Adrenal gland (tissue), 19 donors: ENCODE measurements around the gene SLC35E2B. TPM values are rescaled to one million over a fixed set of nuclear protein-coding genes. Genes with fewer than 3 reads are reported as not detected.
A peak's percentile ranks its signal among the peaks of the same experiment; 100 is the strongest.
"Not testable (repeated sequence)": the region's sequence is repeated elsewhere in the genome, so short reads cannot be mapped to it uniquely, and the experiment has no call there.

Experiments used
- DNase-seq, 7 donors: peaks; one replicate each; pipeline ENCODE4 v3.0.0-alpha.2; 2019 to 2020
- H3K27ac ChIP-seq, 5 donors: fragments of 200-600 bp; sonication (generic) in 4 of 5; 1 replicate in 3 of 5; 2 replicates in 2 of 5; pipeline versions ENCODE4 v1.5.1 to v1.8.0; 2016 to 2020; ENCODE audit warnings: mild to moderate bottlenecking in 1 of 5
- H3K27me3 ChIP-seq: fragments of 200-600 bp; 2 replicates; pipeline ENCODE4 v1.8.0; 2021
- H3K36me3 ChIP-seq, 2 donors: fragments of 200-600 bp; replicated peaks in 1 of 2; 1 replicate in 1 of 2; 2 replicates in 1 of 2; pipeline versions ENCODE4 v1.5.1 to v1.8.0; 2018 to 2022
- H3K4me1 ChIP-seq, 2 donors: fragments of 200-600 bp; replicated peaks in 1 of 2; 1 replicate in 1 of 2; 2 replicates in 1 of 2; pipeline versions ENCODE4 v1.5.1 to v1.8.0; 2018 to 2021
- H3K4me3 ChIP-seq, 4 donors: fragments of 200-600 bp; sonication (generic) in 3 of 4; one replicate each; pipeline ENCODE4 v1.5.1; 2016 to 2018
- H3K9me3 ChIP-seq, 3 donors: fragments of 200-600 bp; sonication (generic) in 1 of 3; replicated peaks in 1 of 3; 1 replicate in 2 of 3; 2 replicates in 1 of 3; pipeline versions ENCODE4 v1.5.1 to v1.8.0; 2016 to 2021
- CTCF ChIP-seq, 6 experiments: fragments of 450-650 bp in 4 of 6; fragments of 200-600 bp in 2 of 6; sonication (generic) in 1 of 6; IDR thresholded peaks; 1 replicate in 5 of 6; 2 replicates in 1 of 6; pipeline versions ENCODE4 v1.5.1 to v1.8.0; 2016 to 2021; ENCODE audit warnings: antibody characterized with exemption in 6 of 6, mild to moderate bottlenecking in 2 of 6, moderate library complexity in 1 of 6
- POLR2A ChIP-seq, 2 donors: fragments of 450-650 bp; IDR thresholded peaks; one replicate each; pipeline ENCODE4 v1.6.1; 2017; ENCODE audit warnings: antibody characterized with exemption in 2 of 2, mild to moderate bottlenecking in 2 of 2, moderate library complexity in 1 of 2
- WGBS, 4 donors: extraction: QIAGEN DNeasy Blood & Tissue Kit in 2 of 4; methylation state at CpG; one replicate each; pipeline versions ENCODE4 v1.1.5 to v1.1.7; 2013 to 2017; 5-methylcytosine and 5-hydroxymethylcytosine counted together
- intact Hi-C, 2 donors: fragments of 100-400 bp; cut with DNase I; formaldehyde crosslinking; loops; one replicate each; pipeline versions ENCODE4 v1.14.1 to v1.15.0; 2022 to 2023
- long read RNA-seq, 10 donors: library from polyadenylated mRNA in 3 of 10; unstranded in 2 of 10; stranded (forward) in 1 of 10; transcript quantifications; one replicate each; pipeline ENCODE4 v2.0.0 and lab custom pipeline, GENCODE V29; 2021 to 2026
- polyA plus RNA-seq, 3 donors: library from polyadenylated mRNA; stranded (reverse); fragments of 200-250 nt in 2 of 3; fragments of 350-450 nt in 1 of 3; fragmentation: Illumina TruSeq in 1 of 3; extraction: RNeasy Lipid Tissue Mini Kit (QIAGEN cat#74804) in 1 of 3; gene quantifications; one replicate each; pipeline ENCODE4 v1.2.3, GENCODE V29; 2013 to 2014
- total RNA-seq, 9 donors: library from RNA; depleted of rRNA in 4 of 9; stranded (reverse); fragments of >200 nt in 4 of 9; fragments of 120-200 nt in 1 of 9; fragmentation: NEBNext Ultra II Directional in 1 of 9; extraction: Animal tissue kit (Norgen Biotek cat#: 25700) in 1 of 9; gene quantifications; one replicate each; pipeline versions ENCODE4 v1.1.0 to v1.2.4, GENCODE V29; 2013 to 2023
- donor health status: healthy with polysubstance abuse.
- donor health status: Bipolar disorder and iron deficiency.
- donor health status: DM: yes; HTN: yes; CAD: no.
- donor health status: DM: no; HTN: no; CAD: no.
- donor health status: DM: no; HTN: no; CAD: no.
- donor health status: DM: yes; HTN: yes; CAD: no.

Gene SLC35E2B
- total RNA-seq (10 to 100 TPM; 20.6 to 89.5 (median 50.6) TPM), polyA plus RNA-seq (10 to 100 TPM; 11.2 to 50.8 (median 37.4) TPM)
- long read RNA-seq, donor 1, full-length matches to known transcripts, result 2 of 2 reads
- long read RNA-seq, donor 1, partial matches to known transcripts, result 0 of 2 reads
- long read RNA-seq, donor 1, other reads (novel, unspliced or antisense), result 0 of 2 reads
- long read RNA-seq, donor 2, full-length matches to known transcripts, result 9 of 9 reads
- long read RNA-seq, donor 2, partial matches to known transcripts, result 0 of 9 reads
- long read RNA-seq, donor 2, other reads (novel, unspliced or antisense), result 0 of 9 reads
- long read RNA-seq, donor 3, full-length matches to known transcripts, result 2 of 12 reads
- long read RNA-seq, donor 3, partial matches to known transcripts, result 10 of 12 reads
- long read RNA-seq, donor 3, other reads (novel, unspliced or antisense), result 0 of 12 reads
- long read RNA-seq, donor 4, partial matches to known transcripts, result 0 of 3 reads
- long read RNA-seq, donor 4, other reads (novel, unspliced or antisense), result 2 of 3 reads
- long read RNA-seq, donor 5, full-length matches to known transcripts, result 31 of 75 reads
- long read RNA-seq, donor 5, partial matches to known transcripts, result 3 of 75 reads
- long read RNA-seq, donor 5, other reads (novel, unspliced or antisense), result 41 of 75 reads
- long read RNA-seq, donor 6, full-length matches to known transcripts, result 1 of 4 reads
- long read RNA-seq, donor 6, partial matches to known transcripts, result 0 of 4 reads
- long read RNA-seq, donor 6, other reads (novel, unspliced or antisense), result 3 of 4 reads
- long read RNA-seq, donor 7, partial matches to known transcripts, result 15 of 16 reads
- long read RNA-seq, donor 7, other reads (novel, unspliced or antisense), result 0 of 16 reads
- long read RNA-seq, donor 8, full-length matches to known transcripts, result 7 of 12 reads
- long read RNA-seq, donor 8, partial matches to known transcripts, result 5 of 12 reads
- long read RNA-seq, donor 8, other reads (novel, unspliced or antisense), result 0 of 12 reads
- long read RNA-seq, donor 9, full-length matches to known transcripts, result 2 of 41 reads
- long read RNA-seq, donor 9, partial matches to known transcripts, result 39 of 41 reads
- long read RNA-seq, donor 9, other reads (novel, unspliced or antisense), result 0 of 41 reads
- long read RNA-seq, donor 10, full-length matches to known transcripts, result 2 of 7 reads
- long read RNA-seq, donor 10, partial matches to known transcripts, result 5 of 7 reads
- long read RNA-seq, donor 10, other reads (novel, unspliced or antisense), result 0 of 7 reads

DNA sequence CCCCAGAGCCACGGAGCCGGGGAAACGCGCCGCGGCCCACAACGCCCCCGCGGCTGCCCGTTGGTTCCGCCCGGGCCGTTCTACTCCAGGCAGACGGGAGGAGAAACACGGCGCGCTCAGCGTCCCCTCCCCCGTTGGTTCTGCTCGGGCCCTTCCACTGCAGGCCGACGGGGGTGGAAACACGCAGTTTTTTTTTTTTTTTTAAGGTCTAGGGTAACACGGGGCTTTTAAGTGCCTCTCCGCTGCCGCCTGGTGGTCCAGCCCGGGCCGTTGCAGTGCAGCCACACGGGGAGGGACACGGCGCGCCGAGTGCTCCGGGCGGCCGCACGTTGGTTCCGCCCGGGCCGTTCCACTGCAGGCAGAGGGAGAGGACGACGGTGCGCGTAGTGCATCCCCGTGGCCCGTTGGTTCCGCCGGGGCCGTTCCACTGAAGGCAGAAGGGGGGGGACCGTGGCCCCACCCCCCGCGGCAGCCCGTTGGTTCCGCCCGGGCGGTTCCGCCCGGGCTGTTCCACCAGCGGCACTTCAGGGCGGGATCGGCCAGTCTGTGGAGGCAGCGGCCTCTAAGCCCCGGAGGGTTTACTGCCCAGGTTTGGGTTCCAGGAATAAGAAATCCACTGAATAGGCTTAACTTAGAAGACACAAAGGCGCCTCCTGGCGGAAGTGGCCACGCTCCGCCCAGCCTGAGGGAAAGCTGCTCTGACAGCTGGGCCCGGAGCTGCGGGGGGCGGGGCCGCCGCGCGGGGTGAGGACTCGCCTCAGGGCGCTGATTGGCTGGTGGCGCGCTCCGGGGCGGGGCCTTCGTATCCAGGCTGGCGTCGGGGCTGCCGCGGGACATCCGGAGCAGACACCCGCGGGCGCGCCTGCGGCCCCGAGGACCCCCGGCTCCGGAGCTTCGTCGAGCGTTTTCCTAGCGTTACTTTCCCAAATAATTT is at the start of gene SLC35E2B:
Gene SLC35E2B, minus strand, starts transcription at position 82 of the 934 bp plus-strand sequence. CDS start 16,096 bp downstream, outside the sequence.
- H3K4me1 ChIP-seq, H3K27me3 ChIP-seq, intact Hi-C loops, H3K36me3 ChIP-seq, H3K9me3 ChIP-seq: not testable (repeated sequence)
- Histone ChIP-seq H3K27ac (peak within 1 kb of the TSS; percentile 64 to 98 (median 92)), H3K4me3 (peak within 1 kb of the TSS; percentile 55 to 87 (median 68))
- DNase-seq, result peak; percentile 91 to 98 (median 96)
- WGBS, 4 donors, result 0% methylated on average over 9 to 35 of the region's 98 CpGs; no CpG with 5 or more reads in 1 of the 4 donors
- TF ChIP-seq CTCF (IDR thresholded peaks at IDR 0.05), result peak in 2 of 6 experiments; percentile 30 to 45
- TF ChIP-seq POLR2A (IDR thresholded peaks at IDR 0.05), result peak in 1 of 2 donors; percentile 23

- H3K9me3 ChIP-seq, intact Hi-C loops, H3K4me3 ChIP-seq, H3K27me3 ChIP-seq, H3K36me3 ChIP-seq, H3K4me1 ChIP-seq: not testable (repeated sequence)
- WGBS, 4 donors, result 41 to 46% (median 44%) methylated on average over 10 to 12 of the region's 12 CpGs
- H3K27ac ChIP-seq, result peak overlapping the region; percentile 57 to 86 (median 81)
- peak in 6 of 7 donors; percentile 78 to 88 (median 84) for DNase-seq
These were observed 48.4 kb upstream of the SLC35E2B start for GRCh38 chr1:1741013-1741412.

DNA sequence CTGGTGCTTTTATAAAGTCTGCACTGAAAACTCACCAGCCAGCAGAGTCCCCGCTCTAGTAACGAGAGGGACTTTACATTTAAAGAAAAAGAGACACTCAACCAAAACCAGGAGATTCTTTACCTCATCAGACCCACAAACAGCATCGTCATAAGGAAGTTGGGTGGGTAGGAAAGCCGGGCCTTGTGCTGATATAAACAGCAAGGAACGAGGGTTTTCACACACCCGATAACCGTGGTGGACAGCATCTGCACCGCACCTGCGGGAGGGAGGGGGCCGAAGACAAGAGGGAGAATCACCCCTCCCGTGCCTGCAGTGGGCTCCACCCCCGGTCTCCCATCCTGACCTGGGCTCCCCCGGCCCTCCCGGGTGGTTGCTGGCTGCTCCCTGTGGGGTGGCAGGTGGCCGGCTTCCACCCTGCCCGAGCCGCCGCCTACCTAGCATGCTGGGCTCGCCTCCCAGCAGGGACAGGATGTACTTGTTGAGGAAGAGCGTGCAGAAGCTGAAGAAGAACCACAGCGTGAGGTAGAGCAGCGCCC is 46.3 kb upstream of the SLC35E2B start:
- DNase-seq, result peak in 1 of 7 donors; percentile 37
- H3K4me1 ChIP-seq, H3K27ac ChIP-seq, intact Hi-C loops, H3K4me3 ChIP-seq, H3K9me3 ChIP-seq, H3K27me3 ChIP-seq, H3K36me3 ChIP-seq: not testable (repeated sequence)
- 78 to 88% methylated on average over 11 to 12 of the region's 22 CpGs; no CpG with 5 or more reads in 2 of the 4 donors for WGBS, 4 donors

GRCh38 chr1:1737675-1738590 is 45.3 kb upstream of the SLC35E2B start:
- WGBS, 4 donors, result 94 to 98% (median 95%) methylated on average over 13 to 32 of the region's 44 CpGs
- H3K4me3 ChIP-seq, intact Hi-C loops, H3K27ac ChIP-seq, H3K4me1 ChIP-seq, H3K9me3 ChIP-seq, H3K27me3 ChIP-seq: not testable (repeated sequence)
- DNase-seq, result peak in 3 of 7 donors; percentile 19 to 49 (median 30)
- H3K36me3 ChIP-seq, result peaks cover 0 to 15% of the 10 kb centered on the region in 2 donors
